ENCODE data around the gene GLRA1. TPM values are rescaled to one million over a fixed set of nuclear protein-coding genes. Genes with fewer than 3 reads are reported as not detected.
A peak's percentile ranks its signal among the peaks of the same experiment; 100 is the strongest.
"Not testable (repeated sequence)": the region's sequence is repeated elsewhere in the genome, so short reads cannot be mapped to it uniquely, and the experiment has no call there.

Gene GLRA1
- total RNA-seq, 1 experiment from 2014 or later: not detected

DNA sequence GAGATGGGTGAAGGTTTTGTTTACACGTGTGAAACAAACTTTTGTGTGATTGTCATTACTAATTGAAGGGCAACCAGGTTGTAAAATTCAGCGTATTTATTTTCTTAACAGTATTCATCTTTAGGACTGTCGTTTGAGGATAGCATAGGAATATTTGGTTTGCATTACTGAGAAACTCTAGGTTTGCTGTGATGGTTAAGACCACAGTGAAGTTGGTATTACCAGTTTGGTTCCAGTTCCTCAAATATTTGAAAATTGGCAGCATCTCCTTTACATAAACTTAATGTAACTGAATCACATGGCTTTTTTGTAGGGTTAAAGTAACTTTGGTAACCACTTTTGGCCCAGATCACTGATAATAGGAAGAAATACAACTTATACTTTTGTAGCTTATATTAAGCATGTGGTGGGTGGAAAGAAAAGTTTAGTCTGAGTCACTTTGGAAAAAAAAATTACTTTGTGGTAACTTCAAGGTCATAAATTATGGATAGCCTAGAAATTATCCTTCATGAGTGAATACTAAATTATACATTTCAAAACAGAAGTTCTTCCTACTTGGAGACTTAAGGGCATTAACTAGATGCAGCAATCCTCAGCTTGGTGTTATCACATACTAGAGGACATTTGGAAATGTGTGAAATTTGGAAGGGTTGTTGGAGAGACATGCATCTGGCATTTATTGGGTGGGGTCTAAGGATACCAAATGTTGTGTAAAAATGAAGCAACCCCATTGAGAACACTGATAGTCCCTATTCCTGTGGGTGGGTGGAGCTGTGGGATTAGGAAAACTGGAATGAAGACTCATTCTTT, 119.0 kb downstream of the GLRA1 start:
- Histone ChIP-seq H3K27me3 (no peaks in the 10 kb centered on the region), H3K4me1 (no peaks in the 10 kb centered on the region), H3K36me3 (peaks cover 90% of the 10 kb centered on the region), H3K9me3 (replicated peaks) (no peaks in the 10 kb centered on the region), H3K27ac (no peak overlapping the region), H3K4me3 (no peak overlapping the region)
- no peak for DNase-seq

DNA sequence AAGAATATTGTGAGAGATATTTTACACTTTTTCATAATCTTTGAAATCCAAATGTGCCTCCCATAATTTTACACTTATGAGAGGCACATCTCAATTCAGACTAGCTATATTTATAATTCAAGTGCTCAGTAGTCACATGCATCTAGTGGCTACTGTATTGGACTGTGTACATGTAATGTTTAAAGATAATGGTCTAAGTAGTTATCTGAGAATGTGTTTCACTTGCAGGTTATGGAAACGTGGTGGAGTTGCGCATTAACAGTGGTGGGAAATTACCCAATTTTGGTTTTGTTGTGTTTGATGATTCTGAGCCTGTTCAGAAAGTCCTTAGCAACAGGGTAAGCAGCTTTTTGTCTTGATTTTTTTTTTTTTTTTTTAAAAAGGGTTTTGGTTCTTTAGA, 124.1 kb downstream of the GLRA1 start:
- H3K36me3 ChIP-seq: peaks cover 98% of the 10 kb centered on the region
- H3K4me3 ChIP-seq: no peak overlapping the region
- no peak overlapping the region for H3K27ac ChIP-seq
- H3K4me1 ChIP-seq: no peaks in the 10 kb centered on the region; the same call in 1 of the 2 replicates
- no peak for DNase-seq
- no peaks in the 10 kb centered on the region for H3K9me3 ChIP-seq (replicated peaks)
- no peaks in the 10 kb centered on the region for H3K27me3 ChIP-seq

DNA sequence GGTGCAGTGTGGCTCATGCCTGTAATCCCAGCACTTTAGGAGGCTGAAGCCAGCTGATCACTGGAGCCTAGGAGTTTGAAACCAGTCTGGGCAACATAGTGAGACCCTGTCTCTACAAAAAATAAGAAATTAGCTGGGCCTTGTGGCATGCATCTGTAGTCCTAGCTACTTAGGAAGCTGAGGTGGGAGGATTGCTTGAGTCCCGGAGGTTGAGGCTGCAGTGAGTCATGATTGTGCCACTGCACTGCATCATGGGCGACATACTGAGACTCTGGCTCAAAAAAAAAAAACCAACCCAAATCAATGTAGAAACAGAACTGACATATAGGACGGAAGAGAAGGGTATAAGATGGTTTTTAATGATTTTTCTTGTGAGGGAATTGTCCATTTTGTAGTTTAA, 125.2 kb downstream of the GLRA1 start:
- Histone ChIP-seq H3K9me3 (replicated peaks) (no peaks in the 10 kb centered on the region), H3K4me3 (no peak overlapping the region), H3K4me1 (no peaks in the 10 kb centered on the region; the same call in 1 of the 2 replicates), H3K27me3 (no peaks in the 10 kb centered on the region), H3K36me3 (peaks cover 97% of the 10 kb centered on the region), H3K27ac (no peak overlapping the region)
- DNase-seq: no peak

DNA sequence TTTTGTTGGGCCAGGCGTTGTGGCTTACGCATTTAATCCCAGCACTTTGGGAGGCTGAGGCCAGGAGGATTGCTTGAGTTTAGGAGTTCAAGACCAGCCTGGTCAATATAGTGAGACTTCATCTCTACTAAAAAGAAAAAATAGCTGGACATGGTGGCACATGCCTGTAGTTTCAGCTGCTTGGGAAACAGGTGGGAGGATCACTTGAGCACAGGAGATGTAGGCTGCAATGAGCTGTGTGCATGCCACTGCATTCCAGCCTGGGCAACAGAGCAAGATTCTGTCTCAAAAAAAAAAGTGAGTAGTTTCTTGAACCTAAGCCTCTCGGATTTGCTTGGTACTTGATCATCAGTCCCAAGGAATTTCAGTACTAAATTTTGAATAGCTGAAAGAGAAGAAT, 126.0 kb downstream of the GLRA1 start:
- Histone ChIP-seq H3K27ac (no peak overlapping the region), H3K36me3 (peaks cover 97% of the 10 kb centered on the region), H3K4me3 (no peak overlapping the region), H3K9me3 (replicated peaks) (no peaks in the 10 kb centered on the region), H3K4me1 (no peaks in the 10 kb centered on the region; the same call in 1 of the 2 replicates), H3K27me3 (no peaks in the 10 kb centered on the region)
- no peak for DNase-seq

DNA sequence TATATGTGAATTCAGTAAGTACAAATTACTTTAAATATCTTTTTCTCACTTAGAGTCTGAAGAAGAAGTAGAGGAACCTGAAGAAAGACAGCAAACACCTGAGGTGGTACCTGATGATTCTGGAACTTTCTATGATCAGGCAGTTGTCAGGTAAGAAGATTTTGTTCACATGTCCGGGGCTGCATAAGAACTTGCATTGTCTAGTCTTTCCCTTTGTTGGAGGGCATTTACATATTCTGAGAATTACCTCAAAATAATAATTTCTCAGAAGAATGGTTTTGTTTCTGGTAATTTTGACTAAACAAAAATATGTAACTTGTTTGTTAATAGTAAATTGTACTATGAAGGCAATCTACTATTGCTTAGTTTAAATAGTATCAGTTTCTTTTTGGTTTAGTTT, 129.2 kb downstream of the GLRA1 start:
- Histone ChIP-seq H3K4me1 (no peaks in the 10 kb centered on the region; the same call in 1 of the 2 replicates), H3K36me3 (peaks cover 98% of the 10 kb centered on the region), H3K9me3 (replicated peaks) (no peaks in the 10 kb centered on the region), H3K27ac (no peak overlapping the region), H3K4me3 (no peak overlapping the region), H3K27me3 (no peaks in the 10 kb centered on the region)
- no peak for DNase-seq

DNA sequence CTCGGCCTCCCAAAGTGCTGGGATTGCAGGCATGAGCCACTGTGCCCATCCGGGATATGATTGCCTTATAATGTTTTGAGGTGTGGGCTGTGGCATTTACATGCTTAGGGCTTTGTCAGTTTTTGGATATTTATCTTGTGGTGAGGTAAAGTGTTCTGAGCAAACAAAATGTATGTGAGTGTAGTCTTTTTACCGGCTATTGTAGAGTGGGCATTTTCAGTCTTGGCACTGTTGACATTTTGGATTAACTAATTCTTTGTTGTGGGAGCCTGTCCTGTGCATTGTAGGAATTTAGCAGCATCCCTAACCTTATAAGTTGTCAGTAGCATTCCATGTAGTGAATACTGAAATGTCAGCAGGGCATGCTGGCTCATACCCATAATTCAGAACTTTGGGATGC, 131.3 kb downstream of the GLRA1 start:
- no peak overlapping the region for H3K27ac ChIP-seq
- no peaks in the 10 kb centered on the region; the same call in 1 of the 2 replicates for H3K4me1 ChIP-seq
- no peaks in the 10 kb centered on the region for H3K9me3 ChIP-seq (replicated peaks)
- peaks cover 97% of the 10 kb centered on the region for H3K36me3 ChIP-seq
- H3K27me3 ChIP-seq: no peaks in the 10 kb centered on the region
- DNase-seq: no peak
- H3K4me3 ChIP-seq: no peak overlapping the region

DNA sequence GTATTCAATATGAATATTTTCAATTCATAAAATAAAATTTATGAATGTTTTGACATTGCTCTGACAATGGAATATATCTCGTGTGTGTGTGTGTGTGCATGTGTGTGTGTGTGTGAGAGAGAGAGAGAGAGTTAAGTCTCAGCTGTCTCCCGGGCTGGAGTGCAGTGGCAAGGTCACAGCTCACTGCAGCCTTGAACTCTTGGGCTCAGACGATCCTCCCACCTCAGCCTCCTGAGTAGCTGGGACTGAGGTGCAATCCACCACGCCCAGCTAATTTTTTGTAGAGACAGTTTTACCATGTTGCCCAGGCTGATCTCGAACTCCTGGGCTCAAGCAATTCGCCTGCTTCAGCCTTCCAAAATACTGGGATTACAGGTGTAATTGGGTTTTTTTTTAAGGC, 136.8 kb downstream of the GLRA1 start:
- H3K36me3 ChIP-seq: peaks cover 64% of the 10 kb centered on the region

DNA sequence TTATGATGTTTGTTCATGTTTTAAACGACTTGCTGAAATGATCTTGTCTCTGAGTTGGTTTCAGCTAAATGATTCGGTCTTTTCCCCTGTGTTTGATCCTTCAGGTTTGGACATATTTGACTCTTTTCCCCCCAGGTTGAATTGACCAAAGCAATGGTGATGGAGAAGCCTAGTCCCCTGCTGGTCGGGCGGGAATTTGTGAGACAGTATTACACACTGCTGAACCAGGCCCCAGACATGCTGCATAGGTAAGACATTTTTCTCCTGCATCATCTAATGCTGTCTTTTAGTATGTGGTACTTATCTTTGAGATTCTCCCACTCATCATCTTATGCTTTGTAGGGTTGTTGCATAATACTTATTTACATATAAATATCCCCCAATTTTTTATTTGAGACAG, 138.2 kb downstream of the GLRA1 start:
- H3K9me3 ChIP-seq (replicated peaks): no peaks in the 10 kb centered on the region
- H3K27me3 ChIP-seq: no peaks in the 10 kb centered on the region
- no peak overlapping the region for H3K27ac ChIP-seq
- no peak for DNase-seq
- peaks cover 36% of the 10 kb centered on the region for H3K4me1 ChIP-seq
- H3K4me3 ChIP-seq: no peak overlapping the region
- peaks cover 57% of the 10 kb centered on the region for H3K36me3 ChIP-seq

More for the DNA sequence above, 136.8 kb downstream of the GLRA1 start:
- no peaks in the 10 kb centered on the region for H3K27me3 ChIP-seq
- no peaks in the 10 kb centered on the region for H3K9me3 ChIP-seq (replicated peaks)
- no peak for DNase-seq
- peaks cover 30% of the 10 kb centered on the region for H3K4me1 ChIP-seq
- H3K27ac ChIP-seq: no peak overlapping the region
- H3K4me3 ChIP-seq: no peak overlapping the region

DNA sequence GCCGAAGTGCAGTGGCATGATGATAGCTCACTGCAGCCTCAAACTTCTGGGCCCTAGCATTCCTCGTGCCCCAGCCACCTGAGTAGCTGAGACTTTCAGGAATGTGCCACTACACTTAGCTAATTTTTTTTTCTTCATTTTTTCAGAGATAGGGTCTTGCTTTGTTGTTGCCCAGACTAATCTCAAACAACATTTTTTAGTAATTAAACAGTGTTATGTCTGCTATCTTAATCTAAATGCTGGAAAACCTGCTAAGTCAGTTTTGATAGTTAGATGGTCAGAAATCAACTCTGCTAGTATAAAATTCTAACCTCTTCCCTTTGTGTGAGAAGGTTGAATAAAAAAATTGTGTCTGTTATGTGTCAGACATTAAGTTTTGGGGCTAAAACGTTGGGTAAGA, 140.5 kb downstream of the GLRA1 start:
- Histone ChIP-seq H3K36me3 (peaks cover 47% of the 10 kb centered on the region), H3K27me3 (no peaks in the 10 kb centered on the region), H3K4me3 (no peak overlapping the region), H3K27ac (peak overlapping the region; percentile 60), H3K9me3 (replicated peaks) (no peaks in the 10 kb centered on the region), H3K4me1 (peaks cover 40% of the 10 kb centered on the region)
- no peak for DNase-seq

DNA sequence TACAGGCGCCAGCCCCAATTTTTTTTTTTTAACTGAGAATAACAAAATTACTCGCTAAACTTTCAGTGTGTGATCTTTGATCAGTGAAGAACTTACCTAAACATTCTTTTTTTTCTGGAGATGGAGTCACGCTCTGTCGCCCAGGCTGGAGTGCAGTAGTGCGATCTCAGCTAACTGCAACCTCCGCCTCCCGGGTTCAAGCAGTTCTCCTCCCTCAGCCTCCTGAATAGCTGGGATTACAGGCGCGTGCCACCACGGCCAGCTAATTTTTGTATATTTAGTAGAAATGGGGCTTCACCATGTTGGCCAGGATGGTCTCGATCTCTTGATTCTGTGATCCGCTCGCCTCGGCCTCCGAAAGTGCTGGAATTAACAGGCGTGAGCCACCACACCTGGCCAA, 141.0 kb downstream of the GLRA1 start:
- Histone ChIP-seq H3K4me1 (peaks cover 40% of the 10 kb centered on the region), H3K36me3 (peaks cover 47% of the 10 kb centered on the region)
- not testable (repeated sequence) for H3K27ac ChIP-seq; DNase-seq; H3K4me3 ChIP-seq; H3K9me3 ChIP-seq (replicated peaks); H3K27me3 ChIP-seq

DNA sequence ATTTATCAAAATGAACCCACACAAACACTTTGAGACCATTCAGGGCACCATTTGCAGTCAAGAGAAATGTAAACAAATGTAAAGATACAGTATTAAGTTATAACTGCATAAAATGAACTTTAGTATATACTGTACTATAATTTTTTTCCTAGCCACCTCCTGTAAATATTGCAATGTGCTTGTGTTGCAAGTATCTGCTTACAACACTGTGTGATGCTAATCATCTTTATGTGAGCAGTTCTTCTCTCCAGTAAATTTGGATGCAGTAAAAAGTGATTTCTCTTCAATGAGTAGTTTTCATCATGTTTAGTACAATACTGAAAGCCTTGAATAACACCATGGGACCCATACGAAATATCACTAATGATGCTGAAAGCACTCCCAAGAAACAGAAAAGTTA, 143.4 kb downstream of the GLRA1 start:
- H3K4me1 ChIP-seq: peaks cover 45% of the 10 kb centered on the region
- H3K4me3 ChIP-seq: no peak overlapping the region
- DNase-seq: no peak
- H3K27ac ChIP-seq: no peak overlapping the region
- no peaks in the 10 kb centered on the region for H3K9me3 ChIP-seq (replicated peaks)
- peaks cover 47% of the 10 kb centered on the region for H3K36me3 ChIP-seq
- no peaks in the 10 kb centered on the region for H3K27me3 ChIP-seq

DNA sequence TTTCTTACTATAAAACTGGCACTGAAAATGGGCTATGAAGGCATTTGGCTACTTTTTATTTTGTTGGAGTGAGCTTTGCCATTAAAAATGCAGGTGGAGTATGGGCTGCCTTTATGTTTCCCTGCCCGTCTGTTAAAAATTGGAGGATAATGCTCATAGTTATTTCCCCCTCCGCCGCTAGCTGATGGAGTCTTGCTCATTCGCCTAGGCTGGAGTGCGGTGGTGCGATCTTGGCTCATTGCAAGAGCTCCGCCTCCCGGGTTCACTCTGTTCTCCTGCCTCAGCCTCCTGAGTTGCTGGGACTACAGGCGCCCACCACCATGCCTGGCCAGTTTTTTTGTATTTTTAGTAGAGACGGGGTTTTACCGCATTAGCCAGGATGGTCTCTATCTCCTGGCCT, 144.3 kb downstream of the GLRA1 start:
- Histone ChIP-seq H3K36me3 (peaks cover 51% of the 10 kb centered on the region), H3K9me3 (replicated peaks) (no peaks in the 10 kb centered on the region), H3K4me1 (peaks cover 45% of the 10 kb centered on the region), H3K27ac (no peak overlapping the region), H3K27me3 (no peaks in the 10 kb centered on the region), H3K4me3 (no peak overlapping the region)
- no peak for DNase-seq

DNA sequence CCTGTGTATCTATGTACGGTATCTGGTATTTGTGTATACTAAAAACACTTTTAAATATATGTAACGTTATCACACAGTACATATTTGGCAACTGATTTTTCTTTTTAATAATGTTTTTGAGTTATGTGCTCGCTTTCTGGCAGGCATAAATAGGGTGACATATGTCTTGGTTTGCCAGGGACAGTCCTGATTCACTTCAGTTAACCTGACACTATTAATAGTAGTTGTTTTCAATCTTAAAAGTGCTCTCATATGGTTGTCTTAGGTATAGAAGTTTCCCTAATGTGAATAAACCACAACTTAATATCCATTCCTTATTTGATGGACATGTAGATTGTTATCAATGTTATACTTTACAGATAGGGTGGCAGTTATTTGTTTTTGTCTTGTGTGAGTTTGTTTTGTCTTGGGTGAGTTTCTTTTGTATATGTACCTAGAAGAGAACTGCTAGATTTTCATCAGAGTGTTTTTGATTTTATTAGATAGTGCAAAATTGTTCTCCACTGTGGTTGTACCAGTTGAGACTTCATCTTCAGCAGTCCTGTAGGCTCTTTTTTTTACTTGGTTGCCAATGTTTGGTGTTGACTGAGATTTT, 145.0 kb downstream of the GLRA1 start:
- Histone ChIP-seq H3K4me3 (no peak overlapping the region), H3K9me3 (replicated peaks) (no peaks in the 10 kb centered on the region), H3K27ac (no peak overlapping the region), H3K4me1 (peaks cover 41% of the 10 kb centered on the region), H3K36me3 (peaks cover 54% of the 10 kb centered on the region), H3K27me3 (no peaks in the 10 kb centered on the region)
- DNase-seq: no peak

DNA sequence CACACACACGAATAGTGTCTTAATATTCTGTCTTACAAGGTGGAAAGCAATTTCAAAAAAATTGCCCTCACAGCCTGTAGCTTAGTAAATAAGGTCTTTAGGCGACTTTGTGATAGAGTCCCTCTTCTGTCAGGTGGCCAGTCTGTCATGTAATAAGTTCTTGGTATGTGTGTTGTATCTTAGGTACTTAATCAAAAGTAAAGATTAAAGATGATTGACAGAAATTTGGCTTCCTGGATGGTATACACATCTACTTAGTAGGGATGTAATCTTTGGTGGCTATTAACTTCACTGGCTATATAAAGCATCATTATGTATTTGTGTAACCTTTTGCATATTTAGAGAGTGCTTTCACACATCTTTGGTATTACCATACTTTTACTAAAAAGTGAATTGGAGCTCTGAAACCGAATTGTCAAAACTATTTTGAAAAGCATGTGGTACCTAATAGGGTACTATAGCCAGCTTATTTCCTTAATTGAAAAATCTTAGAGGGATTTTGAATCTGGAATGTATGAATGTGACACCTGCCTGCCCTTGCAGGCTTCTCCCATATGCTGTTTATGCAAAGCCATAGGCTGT, 149.5 kb downstream of the GLRA1 start:
- no peak overlapping the region for H3K27ac ChIP-seq
- peaks cover 21% of the 10 kb centered on the region for H3K4me1 ChIP-seq
- H3K4me3 ChIP-seq: no peak overlapping the region

DNA sequence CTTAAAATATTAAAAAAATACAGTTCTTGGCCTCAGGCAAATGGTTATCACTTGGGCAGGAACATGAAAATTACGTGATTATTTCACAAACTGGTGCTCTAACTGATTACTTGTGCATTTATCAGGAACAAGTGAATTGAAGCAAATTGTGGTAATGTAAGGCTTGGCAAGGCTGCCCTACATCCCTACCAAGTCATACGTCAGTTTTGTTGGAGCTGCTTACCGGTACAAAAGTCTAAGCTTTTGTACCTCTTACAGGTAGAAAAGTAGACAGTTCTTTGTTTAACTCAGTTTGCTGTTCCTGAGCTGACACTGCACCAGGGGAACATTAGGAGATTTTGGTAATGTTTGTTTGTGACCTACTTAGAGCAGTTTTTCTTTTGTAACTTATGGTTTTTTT, 150.7 kb downstream of the GLRA1 start:
- DNase-seq: no peak
- Histone ChIP-seq H3K27me3 (no peaks in the 10 kb centered on the region), H3K4me1 (peaks cover 17% of the 10 kb centered on the region), H3K36me3 (peaks cover 35% of the 10 kb centered on the region), H3K27ac (no peak overlapping the region), H3K4me3 (peak overlapping the region; percentile 95), H3K9me3 (replicated peaks) (no peaks in the 10 kb centered on the region)

More for the DNA sequence above, 149.5 kb downstream of the GLRA1 start:
- DNase-seq: no peak
- Histone ChIP-seq H3K9me3 (replicated peaks) (no peaks in the 10 kb centered on the region), H3K27me3 (no peaks in the 10 kb centered on the region), H3K36me3 (peaks cover 43% of the 10 kb centered on the region)

Measured in SJCRH30 (cell line).